Measurements from ENCODE around the gene CDK11B.

GRCh38 chr1:1605724-1606123 is 53.1 kb downstream of the CDK11B start:
- TF ChIP-seq POLR2A (IDR thresholded peaks at IDR 0.05) (no peak), CTCF (IDR thresholded peaks at IDR 0.05) (no peak), POLR2AphosphoS5 (IDR thresholded peaks at IDR 0.05; ENCODE audit: insufficient read depth in 1 of 2, low read depth in 1 of 2) (no peak)

Data from vagina (tissue), 2 donors.